Stimulated activated CD4-positive, alpha-beta T cell treated with anti-CD3 and anti-CD28 coated beads, TNF-alpha, amount 100 ng/mL, for 24 hours (primary cell): Measurements from ENCODE around the gene FAM3D.
A peak's percentile ranks its signal among the peaks of the same experiment; 100 is the strongest.
"Not testable (repeated sequence)": the region's sequence is repeated elsewhere in the genome, so short reads cannot be mapped to it uniquely, and the experiment has no call there.

Experiments used
- DNase-seq, 3 experiments: peaks; one replicate each; pipeline ENCODE4 v3.0.0-alpha.2; 2020; ENCODE audit warnings: low read depth in 3 of 3

The FAM3D gene

GRCh38 chr3:58683466-58683865 lies 16.9 kb upstream of the FAM3D start:
- peak in 1 of 3 experiments; percentile 8 for DNase-seq

DNA sequence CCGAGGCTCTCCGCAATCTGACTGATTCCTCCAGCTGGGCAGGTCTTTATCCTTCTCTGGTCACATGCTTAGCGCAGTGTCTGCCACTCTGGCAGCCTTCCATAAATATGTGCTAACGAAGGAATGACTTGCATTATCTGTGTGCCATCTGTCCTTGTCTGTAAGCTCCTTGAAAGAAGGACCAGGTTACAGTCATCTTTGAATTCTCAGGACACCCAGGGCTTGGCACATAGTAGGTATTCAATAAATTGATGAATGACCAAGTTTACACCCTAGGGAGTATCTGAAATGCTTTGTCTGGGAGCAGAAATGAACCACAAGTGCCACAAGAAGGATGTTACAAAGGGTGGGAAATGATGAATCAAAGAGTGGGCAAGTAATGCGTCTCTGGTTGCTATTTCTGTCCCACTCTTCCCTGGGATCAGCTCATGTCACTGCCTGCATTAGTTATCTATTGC lies 16.5 kb upstream of the FAM3D start:
- no peak for DNase-seq

GRCh38 chr3:58681863-58682262 lies 15.3 kb upstream of the FAM3D start:
- DNase-seq, result no peak

DNA sequence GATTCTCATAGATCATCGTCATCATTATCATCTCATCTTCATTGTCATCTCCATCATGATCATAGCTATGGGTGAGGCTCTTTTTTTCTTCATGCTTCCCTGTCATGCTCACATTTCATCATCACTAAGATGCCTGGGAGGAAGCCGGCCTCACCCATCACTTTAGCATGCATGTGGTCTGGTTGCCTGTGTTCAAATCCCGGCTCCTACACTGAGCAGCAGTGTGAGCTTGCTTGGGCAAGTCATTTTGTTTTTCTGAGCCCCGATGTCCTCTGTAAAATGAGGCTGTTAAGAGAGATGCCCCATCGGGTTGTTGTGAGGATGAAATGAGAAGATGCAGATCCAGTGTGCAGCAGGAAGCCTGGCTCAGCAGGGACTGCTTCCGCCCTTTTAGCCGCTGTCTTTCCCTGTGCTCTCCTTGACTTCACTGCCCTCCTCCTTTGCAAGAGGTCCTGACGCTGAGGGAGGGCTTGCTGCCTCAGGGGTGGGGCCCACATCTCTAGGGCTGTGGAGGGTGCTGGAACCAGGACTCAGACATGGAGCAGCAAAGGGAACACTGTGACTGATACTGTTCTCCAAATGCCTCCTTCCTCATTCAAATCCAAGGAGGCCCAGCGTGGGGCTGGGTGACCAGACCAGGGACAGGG lies 14.4 kb upstream of the FAM3D start:
- no peak for DNase-seq

DNA sequence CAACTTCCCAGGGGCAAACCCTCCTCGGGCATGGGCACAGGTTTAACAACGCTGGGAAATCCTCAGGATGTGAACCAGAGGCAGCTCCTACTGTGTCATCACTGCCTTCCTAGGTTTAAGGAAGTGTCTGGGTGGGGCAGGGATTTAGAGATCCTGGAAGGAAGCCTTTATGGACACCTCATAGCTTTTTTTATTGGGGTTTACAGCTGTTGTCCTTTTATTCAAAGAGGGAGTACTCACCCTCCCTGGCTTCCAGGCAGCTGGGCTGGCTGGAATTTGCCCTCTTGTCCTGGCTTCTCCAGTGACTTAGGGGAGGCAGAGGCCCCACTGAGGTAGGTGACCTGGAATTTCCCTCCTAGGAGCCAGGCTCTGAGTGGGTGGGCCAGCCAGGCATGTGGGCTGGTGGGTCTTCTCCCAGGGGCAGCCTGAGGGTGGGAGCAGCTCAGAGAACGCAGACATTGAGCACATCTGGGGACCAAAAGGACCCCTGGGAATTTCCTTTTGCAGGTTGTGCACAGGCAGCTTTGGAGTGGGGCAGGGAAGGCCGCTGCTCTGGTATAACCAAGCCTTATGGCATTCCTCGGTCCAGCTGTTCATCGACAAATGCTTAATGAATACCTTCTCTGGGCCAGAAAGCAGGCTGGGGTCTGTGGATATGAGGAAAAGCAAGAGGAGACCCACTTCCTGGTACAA lies 13.5 kb upstream of the FAM3D start:
- DNase-seq, result no peak

- no peak for DNase-seq
Observed at GRCh38 chr3:58679446-58679845, 12.9 kb upstream of the FAM3D start.

DNA sequence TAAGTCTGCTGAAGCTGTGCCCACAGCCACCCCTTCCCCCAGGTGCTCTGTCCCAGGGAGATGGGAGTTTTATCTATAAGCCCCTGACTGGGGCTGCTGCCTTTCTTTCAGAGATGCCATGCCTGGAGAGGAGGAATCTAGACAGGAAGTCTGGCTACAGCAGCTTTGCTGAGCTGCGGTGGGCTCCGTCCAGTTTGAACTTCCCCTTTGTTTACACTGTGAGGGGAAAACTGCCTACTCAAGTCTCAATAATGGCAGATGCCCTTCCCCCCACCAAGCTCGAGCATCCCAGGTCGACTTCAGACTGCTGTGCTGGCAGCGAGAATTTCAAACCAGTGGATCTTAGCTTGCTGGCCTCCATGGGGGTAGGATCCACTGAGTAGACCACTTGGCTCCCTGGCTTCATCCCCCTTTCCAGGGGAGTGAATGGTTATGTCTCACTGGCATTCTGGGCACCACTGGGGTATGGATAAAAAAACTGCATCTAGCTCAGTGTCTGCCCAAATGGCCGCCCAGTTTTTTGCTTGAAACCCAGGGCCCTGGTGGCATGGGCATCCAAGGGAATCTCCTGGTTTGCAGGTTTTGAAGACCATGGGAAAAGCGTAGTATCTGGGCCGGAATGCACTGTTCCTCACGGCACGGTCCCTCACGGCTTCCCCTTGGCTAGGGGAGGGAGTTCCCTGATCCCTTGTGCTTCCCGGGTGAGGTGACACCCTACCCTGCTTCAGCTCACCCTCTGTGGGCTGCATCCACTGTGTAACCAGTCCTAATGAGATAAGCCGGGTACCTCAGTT lies 11.8 kb upstream of the FAM3D start:
- DNase-seq, result not testable (repeated sequence)

GRCh38 chr3:58672880-58673279 lies 6.3 kb upstream of the FAM3D start:
- DNase-seq, result no peak

DNA sequence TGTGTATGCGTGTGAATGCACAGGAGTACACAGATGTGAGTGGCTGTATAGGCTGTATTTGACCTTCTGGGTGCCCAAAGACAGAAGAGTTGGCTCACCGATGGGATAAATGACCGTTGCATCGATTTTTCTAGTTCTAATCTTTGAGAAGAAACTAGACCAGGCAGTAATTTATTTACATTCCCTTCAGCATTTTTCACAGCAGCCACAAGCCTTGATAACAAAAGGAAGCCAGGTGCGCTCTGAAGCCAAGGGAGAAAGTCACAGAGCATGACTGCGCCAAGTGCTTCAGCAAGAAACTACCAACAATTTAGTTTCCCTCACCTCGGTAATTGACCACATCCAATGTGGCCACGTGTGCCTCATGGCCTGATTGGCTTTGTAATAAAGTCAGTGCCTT lies 5.9 kb upstream of the FAM3D start:
- no peak for DNase-seq

GRCh38 chr3:58670506-58671135 lies 4.0 kb upstream of the FAM3D start:
- no peak for DNase-seq

GRCh38 chr3:58668247-58668646 lies 1.7 kb upstream of the FAM3D start:
- no peak for DNase-seq

DNA sequence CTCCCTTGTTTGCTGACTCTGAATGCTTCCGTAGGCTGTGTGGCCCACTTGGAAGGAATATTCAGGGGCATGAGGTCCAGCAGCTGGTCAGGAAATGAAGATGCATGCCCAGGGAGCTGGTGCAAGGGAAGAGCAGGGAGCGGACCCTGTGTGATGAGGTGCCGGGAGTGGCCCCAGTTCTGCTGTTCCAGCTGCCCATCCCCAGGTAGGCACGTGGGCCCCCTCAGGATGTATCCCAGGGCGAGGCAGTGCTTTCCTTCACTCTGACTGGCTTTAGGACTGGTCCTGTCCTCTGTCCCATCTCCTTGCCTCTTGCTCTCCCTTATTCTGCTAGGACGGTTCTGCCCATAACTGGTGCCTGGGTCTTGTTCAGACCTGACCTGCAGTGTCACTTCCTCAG lies 1.1 kb upstream of the FAM3D start:
- no peak for DNase-seq

- DNase-seq, result no peak
Observed at GRCh38 chr3:58667229-58667628, 655 bp upstream of the FAM3D start.

DNA sequence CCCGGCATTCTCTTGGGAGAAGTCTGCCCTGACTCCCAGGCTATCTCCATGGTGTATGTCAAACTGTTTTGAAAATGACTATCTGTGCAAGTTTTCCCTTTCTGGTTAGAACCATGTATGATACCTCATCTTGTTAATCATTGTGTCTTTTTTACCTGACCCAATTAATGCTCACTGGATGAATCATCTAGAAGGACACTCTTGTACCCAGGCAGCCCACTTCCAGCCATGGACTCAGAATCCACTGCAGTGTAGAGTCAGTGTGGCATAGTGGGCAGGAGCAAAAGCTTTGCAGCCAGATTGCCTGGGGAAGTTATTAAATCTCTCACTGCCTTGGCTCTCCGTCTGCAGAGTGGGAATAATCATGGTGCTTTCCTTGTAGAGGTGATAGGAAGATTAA lies 1.2 kb downstream of the FAM3D start:
- no peak for DNase-seq

DNA sequence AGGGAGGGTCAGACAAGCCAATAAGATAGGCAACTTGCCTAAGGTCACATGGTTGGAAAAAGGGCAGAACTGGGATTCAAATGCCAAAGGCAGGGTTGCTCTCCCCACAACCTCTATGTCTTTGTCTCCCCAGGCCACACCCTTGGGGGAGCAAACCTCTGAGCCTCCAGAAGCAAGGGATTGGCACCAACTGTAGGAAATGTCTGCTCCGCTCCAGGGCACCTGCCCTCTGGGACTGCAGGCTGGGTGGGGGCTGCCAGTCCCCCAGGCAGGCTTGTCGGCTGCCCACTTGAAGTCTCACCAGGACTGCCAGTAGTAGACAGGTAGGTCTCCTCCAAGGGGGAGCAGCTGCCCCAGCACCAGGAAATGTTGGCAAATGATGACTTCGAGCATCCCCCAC lies 2.0 kb downstream of the FAM3D start:
- no peak for DNase-seq

DNA sequence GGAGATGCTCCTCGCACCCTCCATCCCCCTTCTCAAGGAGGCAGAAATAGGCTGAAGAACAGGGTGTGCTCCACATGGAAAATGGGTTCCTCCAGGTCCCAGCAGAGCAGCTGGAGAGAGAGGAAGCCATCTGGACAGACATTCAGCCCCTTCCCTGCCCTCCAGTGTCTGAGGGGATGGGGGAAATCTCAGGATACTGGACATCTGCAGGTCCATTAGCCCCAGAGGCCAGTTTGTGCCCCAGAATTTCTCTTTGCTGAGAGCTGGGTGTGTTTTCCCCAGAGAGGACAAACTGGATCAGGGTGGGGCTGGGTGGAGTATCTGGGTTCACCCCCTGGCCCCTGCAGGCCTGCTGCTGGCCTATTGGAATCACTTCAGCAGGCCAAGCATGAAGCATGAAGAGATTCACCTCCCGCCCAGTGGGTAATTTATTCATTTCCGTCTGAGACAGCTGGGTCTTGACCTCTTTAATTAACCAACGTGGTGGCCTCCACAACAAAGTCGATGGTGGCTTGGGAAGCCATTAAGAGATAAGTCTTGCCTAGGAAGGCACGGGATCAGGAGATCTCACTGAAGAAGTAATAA lies 4.6 kb downstream of the FAM3D start:
- no peak for DNase-seq

- DNase-seq, result no peak
Observed at GRCh38 chr3:58660998-58661397, 5.6 kb downstream of the FAM3D start.

DNA sequence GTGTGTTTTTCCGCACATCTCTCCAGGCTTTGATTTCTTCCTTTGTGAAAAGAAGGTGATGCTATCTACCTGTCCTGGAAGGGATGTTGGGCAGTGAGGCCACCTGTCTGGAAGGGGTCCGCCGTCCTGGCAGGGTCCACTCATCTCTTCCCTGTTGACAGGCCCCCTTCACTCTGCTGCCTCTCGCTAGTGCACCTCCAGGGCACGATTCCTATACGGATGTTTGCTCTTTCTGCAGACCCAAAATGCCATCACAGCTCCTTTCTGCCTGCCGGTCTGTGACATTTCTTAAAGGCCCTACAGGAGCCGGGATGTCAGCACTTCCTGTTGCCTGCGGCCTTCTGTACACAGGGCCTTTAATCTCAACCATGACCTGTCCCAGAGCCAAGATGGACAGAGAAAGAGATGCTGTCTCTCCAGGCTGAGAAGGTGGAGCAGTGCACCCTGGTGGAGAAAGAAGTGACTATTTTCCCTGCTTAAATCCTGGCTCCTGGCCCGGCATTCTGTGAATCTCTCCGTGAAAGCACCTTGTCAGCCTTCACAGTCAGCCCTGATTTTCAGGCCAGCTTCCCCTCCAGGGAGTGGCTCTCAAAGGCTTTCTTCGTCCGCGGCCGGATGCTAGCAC lies 7.4 kb downstream of the FAM3D start:
- no peak for DNase-seq

DNA sequence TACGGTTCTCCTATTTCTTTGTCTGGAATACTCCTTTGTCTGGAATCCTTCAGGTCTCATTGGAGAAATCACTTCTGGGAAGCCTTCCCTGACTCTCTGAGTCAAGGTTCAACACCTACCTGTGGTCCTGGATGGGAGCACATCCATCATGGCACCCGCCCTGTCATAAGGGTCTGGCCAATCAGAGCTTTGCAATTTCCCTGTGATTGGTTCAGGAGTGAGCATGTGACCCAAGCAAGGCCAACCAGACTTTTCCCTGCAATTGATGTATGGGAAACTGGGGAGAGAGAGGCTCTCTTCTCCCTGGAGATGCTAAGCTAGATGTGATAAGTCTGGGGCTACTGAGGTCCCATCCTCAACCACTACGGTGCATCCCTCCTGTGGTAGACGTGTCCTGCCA lies 8.1 kb downstream of the FAM3D start:
- DNase-seq, result no peak

DNA sequence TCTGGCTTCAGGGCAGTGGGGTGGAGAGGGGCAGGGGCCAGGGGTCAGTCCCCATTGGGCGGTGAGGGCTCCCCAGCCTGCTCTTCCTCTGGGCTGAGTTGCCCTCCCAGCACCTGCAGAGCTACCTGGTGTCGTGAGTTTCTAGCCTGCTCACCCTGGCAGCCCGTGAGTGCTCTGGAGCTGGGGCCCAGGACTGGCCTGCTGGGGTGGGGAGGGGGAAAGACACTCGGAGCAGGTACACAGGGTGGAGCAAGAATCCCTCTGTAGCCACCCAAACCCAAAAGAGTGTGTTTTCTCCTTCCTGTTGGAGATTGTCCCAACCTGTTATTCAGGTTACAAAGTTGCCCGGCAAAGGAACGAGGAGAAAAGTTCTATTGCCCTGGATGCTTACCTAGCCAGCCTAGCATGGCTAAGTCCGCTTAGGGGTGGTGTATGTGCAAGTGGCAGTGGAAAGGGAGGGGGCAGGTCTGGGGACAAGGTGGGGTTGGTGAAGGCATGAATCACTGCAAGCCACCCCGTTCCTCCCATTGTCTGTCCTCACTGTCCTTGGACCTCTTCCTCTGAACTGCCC lies 8.9 kb downstream of the FAM3D start:
- no peak for DNase-seq

DNA sequence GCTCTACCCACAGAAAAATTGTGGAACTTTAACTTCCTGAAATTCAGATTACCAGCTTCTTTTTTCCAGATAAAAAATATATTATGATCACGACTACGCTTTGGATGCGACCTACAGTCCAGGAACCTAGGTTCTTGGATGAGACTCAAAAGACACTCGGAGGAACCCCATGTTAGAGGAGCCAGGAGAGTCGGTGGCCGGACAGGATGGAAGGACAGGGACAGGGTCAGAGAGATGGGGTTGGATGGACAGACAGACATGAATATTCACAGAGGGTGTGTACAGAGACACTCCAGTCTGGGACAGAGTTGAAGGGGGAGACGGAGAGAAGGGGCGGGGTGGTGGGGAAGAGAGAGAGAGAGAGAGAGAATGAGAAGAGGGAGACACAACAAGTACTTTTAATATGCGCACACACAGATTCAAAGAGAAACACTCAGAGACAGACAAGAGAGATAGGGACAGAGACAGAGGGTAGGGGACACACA lies 9.5 kb downstream of the FAM3D start:
- DNase-seq, result no peak
